GM12878 (cell line): Measurements from ENCODE around the gene TTC23. TPM values are rescaled to one million over a fixed set of nuclear protein-coding genes. Genes with fewer than 3 reads are reported as not detected.

Experiments used
- polyA plus RNA-seq, 11 experiments: library from polyadenylated mRNA; depleted of rRNA in 4 of 11; unstranded in 6 of 11; stranded (reverse) in 5 of 11; fragments of >200 nt; fragmentation: Nextera tagmentation in 4 of 11; fragmentation: Illumina TruSeq in 1 of 11; extraction: Ambion mirVana in 4 of 11; extraction: Trizol in 1 of 11; gene quantifications; 1 replicate in 1 of 11; 2 replicates in 10 of 11; pipeline versions ENCODE4 v1.2.1 to v1.2.3, GENCODE V29; 2011 to 2016; ENCODE audit warnings: inconsistent platforms in 2 of 11, missing spikeins in 2 of 11, low read depth in 1 of 11
- total RNA-seq, 4 experiments: library from RNA; depleted of rRNA in 3 of 4; stranded (reverse); fragments of >200 nt in 3 of 4; fragmentation: Illumina TruSeq in 1 of 4; extraction: Trizol in 1 of 4; gene quantifications; 2 replicates each; pipeline versions ENCODE4 v1.2.1 to v1.2.3, GENCODE V29; 2013 to 2021

The TTC23 gene
- total and polyA plus RNA-seq, 10 of the 15 experiments (the other 5 are each of a cell fraction or from before 2014, with no cell fraction given) = 1.2 to 9.0 (median 6.5) TPM

Other genes starting within 250 kb of the TTC23 start
- not detected in 2 replicates for gene PGPEP1L, start 241.8 kb downstream of the TTC23 start, total RNA-seq (2014; rRNA removed)
- not detected in 2 replicates for gene PGPEP1L, start 241.8 kb downstream of the TTC23 start, total RNA-seq (2014; rRNA removed; fragmentation: Illumina TruSeq; extraction: Trizol)
- gene PGPEP1L, start 241.8 kb downstream of the TTC23 start, total RNA-seq (2021) = not detected in 2 replicates
- not detected in 2 replicates for gene PGPEP1L, start 241.8 kb downstream of the TTC23 start, polyA plus RNA-seq (2011; rRNA removed)
- not detected in 2 replicates for gene PGPEP1L, start 241.8 kb downstream of the TTC23 start, polyA plus RNA-seq (2014; fragmentation: Illumina TruSeq; extraction: Trizol)
- not detected for gene PGPEP1L, start 241.8 kb downstream of the TTC23 start, polyA plus RNA-seq (2014; fragmentation: Nextera tagmentation; extraction: Ambion mirVana)
- not detected in 2 replicates for gene PGPEP1L, start 241.8 kb downstream of the TTC23 start, polyA plus RNA-seq (2014; rRNA removed)
- gene PGPEP1L, start 241.8 kb downstream of the TTC23 start, polyA plus RNA-seq (2016; fragmentation: Nextera tagmentation; extraction: Ambion mirVana) = not detected
- 0.90 and 0.93 TPM in 2 replicates for gene SYNM, start 144.5 kb downstream of the TTC23 start, total RNA-seq (2014; rRNA removed)
- 0.83 and 0.89 TPM in 2 replicates for gene SYNM, start 144.5 kb downstream of the TTC23 start, total RNA-seq (2014; rRNA removed; fragmentation: Illumina TruSeq; extraction: Trizol)
- gene SYNM, start 144.5 kb downstream of the TTC23 start, total RNA-seq (2021) = 1.1 and 1.4 TPM in 2 replicates
- gene SYNM, start 144.5 kb downstream of the TTC23 start, polyA plus RNA-seq (2011; rRNA removed) = 0.05 and 0.06 TPM in 2 replicates
- 0.71 and 1.0 TPM in 2 replicates for gene SYNM, start 144.5 kb downstream of the TTC23 start, polyA plus RNA-seq (2014; fragmentation: Illumina TruSeq; extraction: Trizol)
- gene SYNM, start 144.5 kb downstream of the TTC23 start, polyA plus RNA-seq (2014; fragmentation: Nextera tagmentation; extraction: Ambion mirVana) = under 1 TPM; 0.14 to 0.31 TPM
- gene SYNM, start 144.5 kb downstream of the TTC23 start, polyA plus RNA-seq (2014; rRNA removed) = 0.89 and 0.90 TPM in 2 replicates
- under 1 TPM in 1 of 2 experiments, not detected in 1; 0.23 TPM for gene SYNM, start 144.5 kb downstream of the TTC23 start, polyA plus RNA-seq (2016; fragmentation: Nextera tagmentation; extraction: Ambion mirVana)
- 27.3 and 37.5 TPM in 2 replicates for gene LRRC28, start 1.9 kb upstream of the TTC23 start, total RNA-seq (2014; rRNA removed)
- gene LRRC28, start 1.9 kb upstream of the TTC23 start, total RNA-seq (2014; rRNA removed; fragmentation: Illumina TruSeq; extraction: Trizol) = 21.5 and 25.1 TPM in 2 replicates
- 24.8 and 27.7 TPM in 2 replicates for gene LRRC28, start 1.9 kb upstream of the TTC23 start, total RNA-seq (2021)
- gene LRRC28, start 1.9 kb upstream of the TTC23 start, polyA plus RNA-seq (2011; rRNA removed) = 54.9 and 60.0 TPM in 2 replicates
- 27.5 and 34.0 TPM in 2 replicates for gene LRRC28, start 1.9 kb upstream of the TTC23 start, polyA plus RNA-seq (2014; fragmentation: Illumina TruSeq; extraction: Trizol)
- 10 to 100 TPM; 27.7 to 32.1 TPM for gene LRRC28, start 1.9 kb upstream of the TTC23 start, polyA plus RNA-seq (2014; fragmentation: Nextera tagmentation; extraction: Ambion mirVana)
- gene LRRC28, start 1.9 kb upstream of the TTC23 start, polyA plus RNA-seq (2014; rRNA removed) = 17.2 and 21.3 TPM in 2 replicates
- gene LRRC28, start 1.9 kb upstream of the TTC23 start, polyA plus RNA-seq (2016; fragmentation: Nextera tagmentation; extraction: Ambion mirVana) = 10 to 100 TPM; 34.2 to 40.2 TPM